Activated naive CD4-positive, alpha-beta T cell (primary cell): ENCODE measurements around the gene SSBP4.
A peak's percentile ranks its signal among the peaks of the same experiment; 100 is the strongest.

Experiments
- DNase-seq, 4 experiments: peaks; one replicate each; lab custom pipeline; 2025; lab: John Stamatoyannopoulos, UW

SSBP4 gene

GRCh38 chr19:18420930-18421329 is 1.7 kb downstream of the SSBP4 start:
- DNase-seq, result no peak

GRCh38 chr19:18421371-18421959 is 2.3 kb downstream of the SSBP4 start:
- no peak for DNase-seq

- no peak for DNase-seq
Measured at GRCh38 chr19:18422530-18423191, 3.5 kb downstream of the SSBP4 start.

GRCh38 chr19:18423258-18424020 is 4.2 kb downstream of the SSBP4 start:
- no peak for DNase-seq

- no peak for DNase-seq
Measured at GRCh38 chr19:18424122-18424889, 5.1 kb downstream of the SSBP4 start.

- no peak for DNase-seq
Measured at GRCh38 chr19:18424890-18425514, 5.8 kb downstream of the SSBP4 start.

GRCh38 chr19:18425515-18426415 is 6.6 kb downstream of the SSBP4 start:
- no peak for DNase-seq

- no peak for DNase-seq
Measured at GRCh38 chr19:18426416-18426767, 7.2 kb downstream of the SSBP4 start.

- no peak for DNase-seq
Measured at GRCh38 chr19:18427080-18427742, 8.0 kb downstream of the SSBP4 start.

- DNase-seq, result no peak
Measured at GRCh38 chr19:18427743-18428113, 8.5 kb downstream of the SSBP4 start.

GRCh38 chr19:18428173-18428786 is 9.1 kb downstream of the SSBP4 start:
- no peak for DNase-seq

- peak in 3 of 4 experiments; percentile 39 to 75 (median 69) for DNase-seq
Measured at GRCh38 chr19:18428787-18429674, 9.8 kb downstream of the SSBP4 start.

- DNase-seq, result no peak
Measured at GRCh38 chr19:18429717-18430416, 10.7 kb downstream of the SSBP4 start.

- no peak for DNase-seq
Measured at GRCh38 chr19:18430417-18431144, 11.4 kb downstream of the SSBP4 start.

GRCh38 chr19:18431351-18432197 is 12.4 kb downstream of the SSBP4 start:
- DNase-seq, result no peak

GRCh38 chr19:18432275-18433014 is 13.2 kb downstream of the SSBP4 start:
- no peak for DNase-seq
